Liver (tissue), 9 donors: ENCODE results near the gene HEBP2. TPM values are rescaled to one million over a fixed set of nuclear protein-coding genes. Genes with fewer than 3 reads are reported as not detected.

Source experiments
- DNase-seq: peaks from one replicate; pipeline ENCODE4 v3.0.0-alpha.2; 2017; ENCODE audit warnings: low spot score
- H3K27ac ChIP-seq, 2 donors: one replicate each; pipeline ENCODE4 v1.7.0; 2013; ENCODE audit warnings: inconsistent platforms in 2 of 2, low read length in 2 of 2, control low read depth in 1 of 2, low read depth in 1 of 2, mild to moderate bottlenecking in 1 of 2
- H3K27me3 ChIP-seq, 4 donors: one replicate each; pipeline versions ENCODE4 v1.6.1 to v1.7.0; 2013; ENCODE audit warnings: low read length in 3 of 4, inconsistent platforms in 1 of 4, mild to moderate bottlenecking in 1 of 4, moderate library complexity in 1 of 4; ENCODE audit not compliant: control insufficient read depth in 4 of 4, insufficient read depth in 4 of 4
- H3K36me3 ChIP-seq, 4 donors: one replicate each; pipeline versions ENCODE4 v1.6.1 to v1.7.0; 2013; ENCODE audit warnings: low read length in 3 of 4, mild to moderate bottlenecking in 3 of 4, low read depth in 1 of 4, moderate library complexity in 1 of 4; ENCODE audit not compliant: control insufficient read depth in 4 of 4, insufficient read depth in 3 of 4
- H3K4me1 ChIP-seq, 4 donors: one replicate each; pipeline versions ENCODE4 v1.6.1 to v1.7.0; 2013; ENCODE audit warnings: low read length in 3 of 4, mild to moderate bottlenecking in 3 of 4, moderate library complexity in 1 of 4; ENCODE audit not compliant: control insufficient read depth in 4 of 4, insufficient read depth in 4 of 4
- H3K4me3 ChIP-seq, 3 donors: one replicate each; pipeline versions ENCODE4 v1.6.1 to v1.7.0; 2013; ENCODE audit warnings: low read length in 3 of 3, control low read depth in 1 of 3, low read depth in 1 of 3, mild to moderate bottlenecking in 1 of 3
- H3K9ac ChIP-seq, 2 donors: one replicate each; pipeline ENCODE4 v1.7.0; 2013; ENCODE audit warnings: low read length in 2 of 2, mild to moderate bottlenecking in 2 of 2, moderate library complexity in 2 of 2, control low read depth in 1 of 2, low read depth in 1 of 2
- H3K9me3 ChIP-seq, 4 donors: one replicate each; pipeline versions ENCODE4 v1.6.1 to v1.7.0; 2013; ENCODE audit warnings: low read length in 3 of 4; ENCODE audit not compliant: control insufficient read depth in 4 of 4
- EGR1 ChIP-seq, 2 donors: IDR thresholded peaks; 2 replicates each; pipeline ENCODE4 v1.6.1; 2016 to 2018; ENCODE audit warnings: antibody characterized with exemption in 2 of 2, low read depth in 2 of 2
- FOXA1 ChIP-seq: IDR thresholded peaks from 2 replicates; pipeline ENCODE4 v1.6.1; 2016; ENCODE audit warnings: antibody characterized with exemption
- FOXA2 ChIP-seq: IDR thresholded peaks from 2 replicates; pipeline ENCODE4 v1.6.1; 2016; ENCODE audit warnings: antibody characterized with exemption
- GABPA ChIP-seq, 2 donors: IDR thresholded peaks in 1 of 2; conservative IDR thresholded peaks in 1 of 2; 2 replicates each; pipeline ENCODE4 v1.6.1; 2016; ENCODE audit warnings: antibody characterized with exemption in 2 of 2, mild to moderate bottlenecking in 1 of 2, moderate library complexity in 1 of 2
- HNF4A ChIP-seq, 2 donors: conservative IDR thresholded peaks; 2 replicates each; pipeline ENCODE4 v1.6.1; 2016; ENCODE audit warnings: antibody characterized with exemption in 2 of 2, mild to moderate bottlenecking in 2 of 2
- HNF4G ChIP-seq: IDR thresholded peaks from 2 replicates; pipeline ENCODE4 v1.6.1; 2016; ENCODE audit warnings: antibody characterized with exemption
- JUND ChIP-seq, 2 donors: IDR thresholded peaks; 2 replicates each; pipeline ENCODE4 v1.6.1; 2016; ENCODE audit warnings: antibody characterized with exemption in 2 of 2
- NR2F2 ChIP-seq: IDR thresholded peaks from 2 replicates; pipeline ENCODE4 v1.6.1; 2016; ENCODE audit warnings: antibody characterized with exemption
- RAD21 ChIP-seq, 2 donors: IDR thresholded peaks; 2 replicates each; pipeline ENCODE4 v1.6.1; 2016; ENCODE audit warnings: antibody characterized with exemption in 2 of 2, mild to moderate bottlenecking in 2 of 2
- RXRA ChIP-seq, 2 donors: IDR thresholded peaks; 2 replicates each; pipeline ENCODE4 v1.6.1; 2017 to 2018; ENCODE audit warnings: antibody characterized with exemption in 2 of 2, mild to moderate bottlenecking in 1 of 2
- SP1 ChIP-seq: IDR thresholded peaks from 2 replicates; pipeline ENCODE4 v1.6.1; 2018; ENCODE audit warnings: antibody characterized with exemption, mild to moderate bottlenecking
- TAF1 ChIP-seq: conservative IDR thresholded peaks from 2 replicates; pipeline ENCODE4 v1.6.1; 2016; ENCODE audit warnings: antibody characterized with exemption, mild to moderate bottlenecking
- YY1 ChIP-seq: IDR thresholded peaks from 2 replicates; pipeline ENCODE4 v1.6.1; 2016; ENCODE audit warnings: antibody characterized with exemption, mild to moderate bottlenecking
- WGBS: extraction: QIAGEN DNeasy Blood & Tissue Kit; methylation state at CpG from one replicate; pipeline ENCODE4 v1.1.7; 2013; 5-methylcytosine and 5-hydroxymethylcytosine counted together
- polyA plus RNA-seq, 2 donors: library from polyadenylated mRNA; stranded (reverse) in 1 of 2; unstranded in 1 of 2; fragments of 200-250 nt in 1 of 2; fragments of >200 nt in 1 of 2; fragmentation: Nextera tagmentation in 1 of 2; extraction: Ambion mirVana in 1 of 2; gene quantifications; one replicate each; pipeline versions ENCODE4 v1.2.1 to v1.2.3, GENCODE V29; 2013 to 2015
- total RNA-seq, 2 donors: library from RNA; depleted of rRNA; stranded (reverse); fragments of >200 nt; gene quantifications; one replicate each; pipeline ENCODE4 v1.2.3, GENCODE V29; 2014
- TF ChIP-seq, protein P1 (sequence below): IDR thresholded peaks from 2 replicates; pipeline ENCODE4 v1.6.1; 2016; ENCODE audit warnings: antibody characterized with exemption
- TF ChIP-seq, protein P2 (sequence below): IDR thresholded peaks from 2 replicates; pipeline ENCODE4 v1.6.1; 2016; ENCODE audit warnings: antibody characterized with exemption, mild to moderate bottlenecking
- TF ChIP-seq, protein P3 (sequence below): fragments of 150-350 bp; IDR thresholded peaks from 2 replicates; pipeline ENCODE4 v1.5.1; 2017; ENCODE audit warnings: improper control_type of control experiment, low read depth, low read length; ENCODE audit not compliant: missing input control
- TF ChIP-seq, protein P4 (sequence below): IDR thresholded peaks from 2 replicates; pipeline ENCODE4 v1.6.1; 2016; ENCODE audit warnings: antibody characterized with exemption
- TF ChIP-seq, protein P5 (sequence below): IDR thresholded peaks from 2 replicates; pipeline ENCODE4 v1.6.1; 2016; ENCODE audit warnings: antibody characterized with exemption
- donor health status: healthy.
- donor health status: healthy.
- donor health status: healthy.
- donor health status: healthy.
- donor health status: healthy.

Gene HEBP2
- total and polyA plus RNA-seq, 4 donors, result 5.6 to 58.0 (median 16.8) TPM

DNA sequence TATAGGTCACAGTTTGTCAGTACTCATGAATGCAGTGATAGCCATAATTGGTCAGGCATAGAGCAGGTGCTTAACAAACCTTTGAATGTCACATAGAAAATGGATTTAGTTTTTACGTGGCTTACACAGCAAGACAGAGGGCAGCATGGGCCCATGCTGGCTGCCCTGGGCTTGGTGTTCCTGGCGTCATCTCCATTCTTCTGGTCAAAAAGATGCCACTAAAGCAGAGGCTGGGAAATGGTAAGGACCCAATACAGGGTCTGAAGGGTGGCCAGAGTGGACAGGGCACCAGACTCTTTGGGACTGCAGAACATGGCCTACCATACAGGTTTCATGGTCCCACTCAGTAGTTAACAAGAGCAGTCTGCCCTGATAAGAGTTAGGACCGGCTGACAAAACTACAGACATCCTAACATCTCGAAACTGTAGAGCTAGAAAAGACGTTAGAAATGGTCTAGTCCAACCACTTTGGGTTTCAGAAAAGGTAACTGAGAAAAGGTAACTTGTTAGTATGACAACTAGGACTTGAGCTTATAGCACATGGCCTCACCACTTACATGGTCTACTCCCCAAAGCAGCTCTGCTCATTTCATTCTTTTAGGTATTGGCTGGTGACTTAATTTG is 22.6 kb downstream of the HEBP2 start:
- no peak for DNase-seq
- Histone ChIP-seq H3K36me3 (peaks cover 5 to 28% (median 7%) of the 10 kb centered on the region in 4 donors), H3K27me3 (no peaks in the 10 kb centered on the region), H3K9me3 (no peaks in the 10 kb centered on the region), H3K4me1 (peaks cover 1 to 36% (median 23%) of the 10 kb centered on the region in 4 donors), H3K27ac (peak overlapping the region in 1 of 2 donors; percentile 27), H3K9ac (no peak overlapping the region), H3K4me3 (no peak overlapping the region)
- TF ChIP-seq RAD21 (IDR thresholded peaks at IDR 0.05), result peak in 1 of 2 donors; percentile 8
- no peak for TF ChIP-seq GABPA (IDR thresholded peaks at IDR 0.05 in 1 of 2, conservative IDR thresholded peaks at IDR 0.05 in 1 of 2)
- 89% methylated on average over 5 of the region's 5 CpGs for WGBS

DNA sequence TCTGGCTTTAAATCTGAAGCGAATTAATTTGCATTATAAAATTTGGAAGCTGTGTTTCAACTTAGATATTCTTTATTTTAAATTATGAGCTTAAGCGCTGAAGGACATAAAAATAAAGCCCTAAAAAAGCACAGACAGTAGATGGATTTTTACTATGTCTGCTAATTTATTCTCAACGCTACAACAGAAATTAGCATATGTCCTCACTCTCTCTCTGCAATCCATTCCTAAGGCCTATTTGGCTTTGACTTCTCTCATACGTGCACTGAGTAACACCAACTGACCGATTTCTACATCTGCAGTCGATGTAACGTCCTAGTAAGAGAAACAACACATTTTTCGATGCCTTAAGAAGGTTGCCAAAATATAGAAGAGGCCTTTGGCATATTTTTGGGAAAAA is 23.7 kb downstream of the HEBP2 start:
- H3K27me3 ChIP-seq, result no peaks in the 10 kb centered on the region
- no peak for TF ChIP-seq HNF4A (conservative IDR thresholded peaks at IDR 0.05)
- no peak for TF ChIP-seq GABPA (IDR thresholded peaks at IDR 0.05 in 1 of 2, conservative IDR thresholded peaks at IDR 0.05 in 1 of 2)
- WGBS, result 79% methylated on average over 8 of the region's 8 CpGs

DNA sequence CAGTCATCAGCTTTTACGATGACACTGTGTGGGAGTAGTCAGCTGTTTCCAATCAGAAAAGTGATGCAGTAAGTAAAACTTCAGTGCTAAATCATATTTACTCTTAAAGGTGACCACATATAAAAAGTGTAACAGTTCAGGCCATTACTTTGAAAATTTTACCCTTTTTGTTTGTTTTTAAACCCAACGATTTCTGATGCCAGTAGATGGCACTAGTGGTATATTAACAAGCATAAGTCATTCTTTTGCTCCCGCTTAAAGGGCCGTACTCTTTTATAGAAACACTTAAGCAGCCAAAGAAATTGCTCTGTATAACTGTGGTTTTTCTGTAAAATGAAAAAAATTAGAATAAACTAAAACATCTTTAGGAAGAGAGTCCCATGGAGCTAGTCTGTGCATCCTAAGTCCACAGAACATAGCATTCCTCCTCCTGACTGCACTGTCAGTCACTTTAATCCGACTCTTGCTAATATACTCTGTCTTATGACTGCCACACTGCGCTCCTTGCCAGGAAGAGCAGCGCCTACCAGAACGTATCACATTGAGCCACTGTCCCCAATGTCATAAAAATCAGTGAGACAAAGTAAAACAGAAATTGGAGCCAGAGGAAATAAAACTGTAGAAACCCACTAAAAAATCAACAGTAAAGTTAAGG is 25.0 kb downstream of the HEBP2 start:
- 30% methylated on average over 8 of the region's 8 CpGs for WGBS
- H3K27me3 ChIP-seq, result no peaks in the 10 kb centered on the region
- DNase-seq, result no peak
- no peaks in the 10 kb centered on the region for H3K9me3 ChIP-seq
- no peak overlapping the region for H3K4me3 ChIP-seq
- H3K4me1 ChIP-seq, result peaks cover 2 to 28% (median 10%) of the 10 kb centered on the region in 4 donors
- peak overlapping the region in 1 of 2 donors; percentile 15 for H3K9ac ChIP-seq
- TF ChIP-seq RAD21 (IDR thresholded peaks at IDR 0.05), result peak; percentile 84 to 87
- TF ChIP-seq, protein P1, sequence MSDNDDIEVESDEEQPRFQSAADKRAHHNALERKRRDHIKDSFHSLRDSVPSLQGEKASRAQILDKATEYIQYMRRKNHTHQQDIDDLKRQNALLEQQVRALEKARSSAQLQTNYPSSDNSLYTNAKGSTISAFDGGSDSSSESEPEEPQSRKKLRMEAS, result no peak
- no peak for TF ChIP-seq FOXA1
- peak in 1 of 2 donors; percentile 5 for TF ChIP-seq HNF4A (conservative IDR thresholded peaks at IDR 0.05)
- no peak for TF ChIP-seq EGR1 (IDR thresholded peaks at IDR 0.05; ENCODE audit: low read depth in 2 of 2)
- no peak for TF ChIP-seq YY1
- TF ChIP-seq RXRA (IDR thresholded peaks at IDR 0.05), result no peak
- TF ChIP-seq HNF4G, result no peak
- TF ChIP-seq, protein P2, sequence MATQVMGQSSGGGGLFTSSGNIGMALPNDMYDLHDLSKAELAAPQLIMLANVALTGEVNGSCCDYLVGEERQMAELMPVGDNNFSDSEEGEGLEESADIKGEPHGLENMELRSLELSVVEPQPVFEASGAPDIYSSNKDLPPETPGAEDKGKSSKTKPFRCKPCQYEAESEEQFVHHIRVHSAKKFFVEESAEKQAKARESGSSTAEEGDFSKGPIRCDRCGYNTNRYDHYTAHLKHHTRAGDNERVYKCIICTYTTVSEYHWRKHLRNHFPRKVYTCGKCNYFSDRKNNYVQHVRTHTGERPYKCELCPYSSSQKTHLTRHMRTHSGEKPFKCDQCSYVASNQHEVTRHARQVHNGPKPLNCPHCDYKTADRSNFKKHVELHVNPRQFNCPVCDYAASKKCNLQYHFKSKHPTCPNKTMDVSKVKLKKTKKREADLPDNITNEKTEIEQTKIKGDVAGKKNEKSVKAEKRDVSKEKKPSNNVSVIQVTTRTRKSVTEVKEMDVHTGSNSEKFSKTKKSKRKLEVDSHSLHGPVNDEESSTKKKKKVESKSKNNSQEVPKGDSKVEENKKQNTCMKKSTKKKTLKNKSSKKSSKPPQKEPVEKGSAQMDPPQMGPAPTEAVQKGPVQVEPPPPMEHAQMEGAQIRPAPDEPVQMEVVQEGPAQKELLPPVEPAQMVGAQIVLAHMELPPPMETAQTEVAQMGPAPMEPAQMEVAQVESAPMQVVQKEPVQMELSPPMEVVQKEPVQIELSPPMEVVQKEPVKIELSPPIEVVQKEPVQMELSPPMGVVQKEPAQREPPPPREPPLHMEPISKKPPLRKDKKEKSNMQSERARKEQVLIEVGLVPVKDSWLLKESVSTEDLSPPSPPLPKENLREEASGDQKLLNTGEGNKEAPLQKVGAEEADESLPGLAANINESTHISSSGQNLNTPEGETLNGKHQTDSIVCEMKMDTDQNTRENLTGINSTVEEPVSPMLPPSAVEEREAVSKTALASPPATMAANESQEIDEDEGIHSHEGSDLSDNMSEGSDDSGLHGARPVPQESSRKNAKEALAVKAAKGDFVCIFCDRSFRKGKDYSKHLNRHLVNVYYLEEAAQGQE, result no peak
- peak in 1 of 2 donors; percentile 9 for TF ChIP-seq JUND (IDR thresholded peaks at IDR 0.05)
- TF ChIP-seq, protein P3, sequence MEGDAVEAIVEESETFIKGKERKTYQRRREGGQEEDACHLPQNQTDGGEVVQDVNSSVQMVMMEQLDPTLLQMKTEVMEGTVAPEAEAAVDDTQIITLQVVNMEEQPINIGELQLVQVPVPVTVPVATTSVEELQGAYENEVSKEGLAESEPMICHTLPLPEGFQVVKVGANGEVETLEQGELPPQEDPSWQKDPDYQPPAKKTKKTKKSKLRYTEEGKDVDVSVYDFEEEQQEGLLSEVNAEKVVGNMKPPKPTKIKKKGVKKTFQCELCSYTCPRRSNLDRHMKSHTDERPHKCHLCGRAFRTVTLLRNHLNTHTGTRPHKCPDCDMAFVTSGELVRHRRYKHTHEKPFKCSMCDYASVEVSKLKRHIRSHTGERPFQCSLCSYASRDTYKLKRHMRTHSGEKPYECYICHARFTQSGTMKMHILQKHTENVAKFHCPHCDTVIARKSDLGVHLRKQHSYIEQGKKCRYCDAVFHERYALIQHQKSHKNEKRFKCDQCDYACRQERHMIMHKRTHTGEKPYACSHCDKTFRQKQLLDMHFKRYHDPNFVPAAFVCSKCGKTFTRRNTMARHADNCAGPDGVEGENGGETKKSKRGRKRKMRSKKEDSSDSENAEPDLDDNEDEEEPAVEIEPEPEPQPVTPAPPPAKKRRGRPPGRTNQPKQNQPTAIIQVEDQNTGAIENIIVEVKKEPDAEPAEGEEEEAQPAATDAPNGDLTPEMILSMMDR, result peak; percentile 63
- TF ChIP-seq, protein P4, sequence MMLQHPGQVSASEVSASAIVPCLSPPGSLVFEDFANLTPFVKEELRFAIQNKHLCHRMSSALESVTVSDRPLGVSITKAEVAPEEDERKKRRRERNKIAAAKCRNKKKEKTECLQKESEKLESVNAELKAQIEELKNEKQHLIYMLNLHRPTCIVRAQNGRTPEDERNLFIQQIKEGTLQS, result no peak
- TF ChIP-seq NR2F2, result no peak
- TF ChIP-seq, protein P5, sequence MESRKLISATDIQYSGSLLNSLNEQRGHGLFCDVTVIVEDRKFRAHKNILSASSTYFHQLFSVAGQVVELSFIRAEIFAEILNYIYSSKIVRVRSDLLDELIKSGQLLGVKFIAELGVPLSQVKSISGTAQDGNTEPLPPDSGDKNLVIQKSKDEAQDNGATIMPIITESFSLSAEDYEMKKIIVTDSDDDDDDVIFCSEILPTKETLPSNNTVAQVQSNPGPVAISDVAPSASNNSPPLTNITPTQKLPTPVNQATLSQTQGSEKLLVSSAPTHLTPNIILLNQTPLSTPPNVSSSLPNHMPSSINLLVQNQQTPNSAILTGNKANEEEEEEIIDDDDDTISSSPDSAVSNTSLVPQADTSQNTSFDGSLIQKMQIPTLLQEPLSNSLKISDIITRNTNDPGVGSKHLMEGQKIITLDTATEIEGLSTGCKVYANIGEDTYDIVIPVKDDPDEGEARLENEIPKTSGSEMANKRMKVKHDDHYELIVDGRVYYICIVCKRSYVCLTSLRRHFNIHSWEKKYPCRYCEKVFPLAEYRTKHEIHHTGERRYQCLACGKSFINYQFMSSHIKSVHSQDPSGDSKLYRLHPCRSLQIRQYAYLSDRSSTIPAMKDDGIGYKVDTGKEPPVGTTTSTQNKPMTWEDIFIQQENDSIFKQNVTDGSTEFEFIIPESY, result no peak
- no peak for TF ChIP-seq TAF1
- TF ChIP-seq SP1, result no peak
- TF ChIP-seq GABPA (IDR thresholded peaks at IDR 0.05 in 1 of 2, conservative IDR thresholded peaks at IDR 0.05 in 1 of 2), result no peak
- no peak for TF ChIP-seq FOXA2
- peaks cover 3 to 45% (median 24%) of the 10 kb centered on the region in 4 donors for H3K36me3 ChIP-seq
- peak overlapping the region in 1 of 2 donors; percentile 30 for H3K27ac ChIP-seq

More for the DNA sequence above, 23.7 kb downstream of the HEBP2 start:
- Histone ChIP-seq H3K9me3 (no peaks in the 10 kb centered on the region), H3K4me1 (peaks cover 2 to 37% (median 17%) of the 10 kb centered on the region in 4 donors), H3K9ac (no peak overlapping the region), H3K27ac (peak overlapping the region; percentile 20 to 23), H3K4me3 (no peak overlapping the region), H3K36me3 (peaks cover 5 to 34% (median 17%) of the 10 kb centered on the region in 4 donors)
- DNase-seq, result no peak
